ENCODE data around the gene ATP6V0D1.

DNA sequence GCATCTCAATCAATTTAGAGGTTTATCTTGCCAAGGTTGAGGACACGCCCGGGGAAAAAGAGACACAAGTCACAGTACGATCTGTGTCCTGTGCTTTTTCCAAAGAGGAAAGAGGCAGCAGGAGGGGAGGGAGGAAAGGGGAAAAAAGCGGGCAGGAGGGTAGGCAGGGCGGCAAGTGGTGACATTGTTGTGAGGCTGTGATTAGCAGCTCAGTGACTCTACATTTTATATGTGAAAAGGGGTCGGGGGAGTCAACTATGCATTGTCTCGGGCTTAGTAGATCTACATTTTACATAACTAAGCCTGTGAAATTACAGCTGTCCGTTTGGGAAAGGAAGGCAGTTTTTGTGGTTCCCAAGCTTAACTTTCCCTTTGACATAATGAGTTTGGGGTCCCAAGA is 25.5 kb upstream of the ATP6V0D1 start:
- TF ChIP-seq, protein P1, sequence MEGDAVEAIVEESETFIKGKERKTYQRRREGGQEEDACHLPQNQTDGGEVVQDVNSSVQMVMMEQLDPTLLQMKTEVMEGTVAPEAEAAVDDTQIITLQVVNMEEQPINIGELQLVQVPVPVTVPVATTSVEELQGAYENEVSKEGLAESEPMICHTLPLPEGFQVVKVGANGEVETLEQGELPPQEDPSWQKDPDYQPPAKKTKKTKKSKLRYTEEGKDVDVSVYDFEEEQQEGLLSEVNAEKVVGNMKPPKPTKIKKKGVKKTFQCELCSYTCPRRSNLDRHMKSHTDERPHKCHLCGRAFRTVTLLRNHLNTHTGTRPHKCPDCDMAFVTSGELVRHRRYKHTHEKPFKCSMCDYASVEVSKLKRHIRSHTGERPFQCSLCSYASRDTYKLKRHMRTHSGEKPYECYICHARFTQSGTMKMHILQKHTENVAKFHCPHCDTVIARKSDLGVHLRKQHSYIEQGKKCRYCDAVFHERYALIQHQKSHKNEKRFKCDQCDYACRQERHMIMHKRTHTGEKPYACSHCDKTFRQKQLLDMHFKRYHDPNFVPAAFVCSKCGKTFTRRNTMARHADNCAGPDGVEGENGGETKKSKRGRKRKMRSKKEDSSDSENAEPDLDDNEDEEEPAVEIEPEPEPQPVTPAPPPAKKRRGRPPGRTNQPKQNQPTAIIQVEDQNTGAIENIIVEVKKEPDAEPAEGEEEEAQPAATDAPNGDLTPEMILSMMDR (conservative IDR thresholded peaks at IDR 0.05): no peak
- TF ChIP-seq ZFX (IDR thresholded peaks at IDR 0.05): no peak
